Gastrocnemius medialis (tissue), 4 donors: ENCODE results near the gene PTGR2. TPM values are rescaled to one million over a fixed set of nuclear protein-coding genes. Genes with fewer than 3 reads are reported as not detected.

ENCODE experiments used
- ATAC-seq, 2 donors: fragments of 150-250 bp; one replicate each; pipeline ENCODE4 v1.9.1; 2016
- DNase-seq, 2 donors: peaks; one replicate each; pipeline ENCODE4 v3.0.0-alpha.2; 2019
- H3K27ac ChIP-seq, 4 donors: fragments of 200-600 bp; sonication (generic); 1 replicate in 1 of 4; 2 replicates in 3 of 4; pipeline ENCODE4 v1.5.1; 2016 to 2018; ENCODE audit warnings: mild to moderate bottlenecking in 2 of 4, moderate library complexity in 1 of 4
- H3K27me3 ChIP-seq, 3 donors: fragments of 200-600 bp; sonication (generic) in 2 of 3; 1 replicate in 1 of 3; 2 replicates in 2 of 3; pipeline versions ENCODE4 v1.5.1 to v1.6.0; 2016 to 2019; ENCODE audit warnings: mild to moderate bottlenecking in 1 of 3, moderate library complexity in 1 of 3
- H3K36me3 ChIP-seq, 2 donors: fragments of 200-600 bp; sonication (generic) in 1 of 2; one replicate each; pipeline ENCODE4 v1.5.1; 2017 to 2018
- H3K4me1 ChIP-seq, 2 donors: fragments of 200-600 bp; sonication (generic) in 1 of 2; one replicate each; pipeline ENCODE4 v1.5.1; 2016 to 2017; ENCODE audit warnings: mild to moderate bottlenecking in 2 of 2
- H3K4me3 ChIP-seq, 4 donors: fragments of 200-600 bp; sonication (generic) in 3 of 4; 1 replicate in 1 of 4; 2 replicates in 3 of 4; pipeline ENCODE4 v1.5.1; 2016 to 2019; ENCODE audit warnings: mild to moderate bottlenecking in 2 of 4
- H3K9me3 ChIP-seq, 3 donors: fragments of 200-600 bp; sonication (generic) in 2 of 3; 1 replicate in 1 of 3; 2 replicates in 2 of 3; pipeline ENCODE4 v1.5.1; 2016 to 2019
- CTCF ChIP-seq, 5 experiments: fragments of 450-650 bp in 3 of 5; fragments of 200-600 bp in 2 of 5; sonication (generic) in 2 of 5; IDR thresholded peaks in 4 of 5; conservative IDR thresholded peaks in 1 of 5; 1 replicate in 4 of 5; 2 replicates in 1 of 5; pipeline ENCODE4 v1.5.1; 2016 to 2019; ENCODE audit warnings: antibody characterized with exemption in 5 of 5, mild to moderate bottlenecking in 3 of 5, moderate library complexity in 3 of 5
- POLR2A ChIP-seq, 2 donors: fragments of 450-650 bp; IDR thresholded peaks; one replicate each; pipeline ENCODE4 v1.6.1; 2017; ENCODE audit warnings: antibody characterized with exemption in 2 of 2, mild to moderate bottlenecking in 2 of 2, moderate library complexity in 2 of 2
- in situ Hi-C, 4 donors: fragments of 200-750 bp; cut with MboI; loops; one replicate each; pipeline versions ENCODE4 v1.15.0 to v1.8.0; 2017; ENCODE audit warnings: low sequenced_read_pairs in 4 of 4
- intact Hi-C: fragments of 100-400 bp; cut with DNase I; formaldehyde crosslinking; loops from one replicate; pipeline ENCODE4 v1.15.1; 2023; ENCODE audit warnings: low total_unique reads
- total RNA-seq, 4 donors: library from RNA; depleted of rRNA; stranded (reverse); fragments of >200 nt; gene quantifications; one replicate each; pipeline versions ENCODE4 v1.1.0 to v1.2.3, GENCODE V29; 2016

Gene PTGR2
- total RNA-seq, 4 donors from 2014 or later, result 5.6 to 15.7 (median 9.9) TPM

GRCh38 chr14:73809391-73809790 is 42.2 kb upstream of the PTGR2 start:
- peak; percentile 50 to 81 for ATAC-seq
- in situ Hi-C loops (no loop called here), intact Hi-C loops (no loop called here)
- no peaks in the 10 kb centered on the region for H3K9me3 ChIP-seq
- H3K36me3 ChIP-seq, result no peaks in the 10 kb centered on the region
- H3K4me1 ChIP-seq, result peaks cover 7 to 10% of the 10 kb centered on the region in 2 donors
- peak in 1 of 2 donors; percentile 47 for DNase-seq
- peak overlapping the region in 3 of 4 donors; percentile 27 to 56 (median 43) for H3K27ac ChIP-seq
- TF ChIP-seq POLR2A (IDR thresholded peaks at IDR 0.05) (no peak), CTCF (IDR thresholded peaks at IDR 0.05 in 4 of 5, conservative IDR thresholded peaks at IDR 0.05 in 1 of 5) (no peak)
- H3K4me3 ChIP-seq, result no peak overlapping the region
- H3K27me3 ChIP-seq, result no peaks in the 10 kb centered on the region

DNA sequence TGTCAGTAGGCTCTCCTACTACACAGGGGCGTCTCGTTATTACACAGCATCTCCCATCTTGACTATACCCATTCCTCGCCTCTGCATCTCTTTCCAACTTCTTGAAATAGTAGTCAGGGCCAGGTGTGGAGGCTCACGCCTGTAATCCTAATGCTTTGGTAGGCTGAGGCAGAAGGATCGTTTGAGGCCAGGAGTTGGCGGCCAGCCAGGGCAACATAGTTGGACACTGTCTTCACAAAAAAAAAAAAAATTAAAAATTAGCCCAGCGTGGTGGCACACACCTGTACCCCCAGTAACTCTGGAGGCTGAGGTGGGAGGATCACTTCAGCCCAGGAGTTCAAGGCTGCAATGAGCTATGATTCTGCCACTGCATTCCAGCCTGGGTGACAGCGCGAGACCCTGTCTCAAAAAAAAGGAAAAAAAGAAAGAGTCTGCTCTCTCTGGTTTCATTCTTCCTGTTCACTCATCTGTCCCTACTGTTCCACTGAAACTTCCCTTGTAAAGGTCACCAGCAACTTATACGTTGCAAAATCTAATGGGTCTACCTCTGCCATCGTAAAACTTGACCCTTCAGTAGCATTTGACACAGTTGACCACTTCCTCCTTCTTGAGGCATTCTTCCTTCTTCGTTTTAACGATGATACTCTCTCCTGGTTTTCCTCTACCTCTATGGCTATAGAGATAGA is 41.0 kb upstream of the PTGR2 start:
- Histone ChIP-seq H3K4me1 (peaks cover 7 to 10% of the 10 kb centered on the region in 2 donors), H3K36me3 (no peaks in the 10 kb centered on the region), H3K27ac (no peak overlapping the region), H3K27me3 (no peaks in the 10 kb centered on the region), H3K4me3 (no peak overlapping the region), H3K9me3 (no peaks in the 10 kb centered on the region)
- ATAC-seq (no peak), DNase-seq (no peak)
- in situ Hi-C loops, result no loop called here
- TF ChIP-seq CTCF (IDR thresholded peaks at IDR 0.05 in 4 of 5, conservative IDR thresholded peaks at IDR 0.05 in 1 of 5) (no peak), POLR2A (IDR thresholded peaks at IDR 0.05) (no peak)
- intact Hi-C loops, result no loop called here

- H3K9me3 ChIP-seq, result no peaks in the 10 kb centered on the region
- ATAC-seq (no peak), DNase-seq (no peak)
- no peak overlapping the region for H3K4me3 ChIP-seq
- H3K27ac ChIP-seq, result no peak overlapping the region
- in situ Hi-C loops, result no loop called here
- H3K4me1 ChIP-seq, result peaks cover 7 to 10% of the 10 kb centered on the region in 2 donors
- no peaks in the 10 kb centered on the region for H3K36me3 ChIP-seq
- no peaks in the 10 kb centered on the region for H3K27me3 ChIP-seq
- intact Hi-C loops, result no loop called here
- no peak for TF ChIP-seq POLR2A (IDR thresholded peaks at IDR 0.05)
- TF ChIP-seq CTCF (IDR thresholded peaks at IDR 0.05 in 4 of 5, conservative IDR thresholded peaks at IDR 0.05 in 1 of 5), result no peak
Measured at GRCh38 chr14:73811164-73811503, 40.5 kb upstream of the PTGR2 start.

DNA sequence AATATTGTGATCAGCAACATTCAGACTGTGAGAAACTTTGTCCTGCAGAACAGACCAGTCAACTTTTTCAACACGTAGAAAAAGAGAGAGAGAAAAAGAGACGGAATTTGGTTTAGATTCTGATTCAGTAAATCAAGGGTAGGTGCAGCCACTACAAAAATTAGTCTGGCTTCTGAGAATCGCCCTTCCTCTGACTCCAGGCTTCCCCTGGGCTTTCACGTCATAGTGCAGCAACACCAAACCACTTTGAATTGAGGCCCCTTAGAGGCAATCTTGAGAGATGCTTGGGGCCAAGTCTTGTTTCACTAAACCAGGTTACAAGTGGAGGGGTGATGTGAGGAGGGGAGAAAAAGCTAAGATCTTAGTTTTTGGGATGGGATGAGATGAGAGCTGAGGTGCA is 37.5 kb upstream of the PTGR2 start:
- no peak for TF ChIP-seq POLR2A (IDR thresholded peaks at IDR 0.05)
- TF ChIP-seq CTCF (IDR thresholded peaks at IDR 0.05 in 4 of 5, conservative IDR thresholded peaks at IDR 0.05 in 1 of 5), result no peak
- ATAC-seq (no peak), DNase-seq (no peak)
- no peak overlapping the region for H3K4me3 ChIP-seq
- in situ Hi-C loops (no loop called here), intact Hi-C loops (no loop called here)
- no peaks in the 10 kb centered on the region for H3K27me3 ChIP-seq
- H3K9me3 ChIP-seq, result no peaks in the 10 kb centered on the region
- peaks cover 7% of the 10 kb centered on the region in 2 donors for H3K4me1 ChIP-seq
- H3K27ac ChIP-seq, result no peak overlapping the region
- no peaks in the 10 kb centered on the region for H3K36me3 ChIP-seq

GRCh38 chr14:73815849-73816248 is 35.8 kb upstream of the PTGR2 start:
- H3K27me3 ChIP-seq, result no peaks in the 10 kb centered on the region
- H3K4me1 ChIP-seq, result no peaks in the 10 kb centered on the region
- ATAC-seq (no peak), DNase-seq (no peak)
- intact Hi-C loops (no loop called here), in situ Hi-C loops (no loop called here)
- H3K36me3 ChIP-seq, result no peaks in the 10 kb centered on the region
- H3K27ac ChIP-seq, result no peak overlapping the region
- TF ChIP-seq CTCF (IDR thresholded peaks at IDR 0.05 in 4 of 5, conservative IDR thresholded peaks at IDR 0.05 in 1 of 5), result no peak
- TF ChIP-seq POLR2A (IDR thresholded peaks at IDR 0.05), result no peak
- no peak overlapping the region for H3K4me3 ChIP-seq
- H3K9me3 ChIP-seq, result no peaks in the 10 kb centered on the region
